Measurements from ENCODE around the gene AGAP1.

Gene AGAP1

GRCh38 chr2:235781775-235782174 lies 287.9 kb downstream of the AGAP1 start:
- DNase-seq: no peak

GRCh38 chr2:235784788-235785187 lies 290.9 kb downstream of the AGAP1 start:
- no peak for DNase-seq

- no peak for DNase-seq
These were observed 295.7 kb downstream of the AGAP1 start for GRCh38 chr2:235789552-235789951.

- DNase-seq: no peak
These were observed 299.4 kb downstream of the AGAP1 start for GRCh38 chr2:235793163-235793752.

GRCh38 chr2:235799281-235799680 lies 305.4 kb downstream of the AGAP1 start:
- DNase-seq: no peak

- DNase-seq: no peak
These were observed 308.7 kb downstream of the AGAP1 start for GRCh38 chr2:235802542-235802941.

- DNase-seq: no peak
These were observed 309.2 kb downstream of the AGAP1 start for GRCh38 chr2:235803028-235803427.

- no peak for DNase-seq
These were observed 310.8 kb downstream of the AGAP1 start for GRCh38 chr2:235804676-235805075.

- DNase-seq: no peak
These were observed 313.3 kb downstream of the AGAP1 start for GRCh38 chr2:235806986-235807750.

GRCh38 chr2:235808366-235808765 lies 314.5 kb downstream of the AGAP1 start:
- DNase-seq: no peak

- DNase-seq: no peak
These were observed 316.4 kb downstream of the AGAP1 start for GRCh38 chr2:235810252-235810651.

- no peak for DNase-seq
These were observed 317.0 kb downstream of the AGAP1 start for GRCh38 chr2:235810846-235811245.

GRCh38 chr2:235811446-235812184 lies 317.8 kb downstream of the AGAP1 start:
- no peak for DNase-seq

GRCh38 chr2:235812185-235812665 lies 318.4 kb downstream of the AGAP1 start:
- no peak for DNase-seq

GRCh38 chr2:235813398-235813797 lies 319.6 kb downstream of the AGAP1 start:
- DNase-seq: no peak

- no peak for DNase-seq
These were observed 326.7 kb downstream of the AGAP1 start for GRCh38 chr2:235820571-235820970.

- DNase-seq: no peak
These were observed 330.5 kb downstream of the AGAP1 start for GRCh38 chr2:235824331-235824730.

- DNase-seq: no peak
These were observed 332.1 kb downstream of the AGAP1 start for GRCh38 chr2:235825946-235826345.

GRCh38 chr2:235826826-235827225 lies 333.0 kb downstream of the AGAP1 start:
- no peak for DNase-seq

- DNase-seq: no peak
These were observed 333.7 kb downstream of the AGAP1 start for GRCh38 chr2:235827585-235827992.

- DNase-seq: no peak
These were observed 335.9 kb downstream of the AGAP1 start for GRCh38 chr2:235829726-235830125.

- DNase-seq: no peak
These were observed 337.9 kb downstream of the AGAP1 start for GRCh38 chr2:235831755-235832154.

- no peak for DNase-seq
These were observed 339.1 kb downstream of the AGAP1 start for GRCh38 chr2:235832941-235833340.

All from activated effector memory CD4-positive, alpha-beta T cell treated with Interleukin-2 at 50 U/mL for 16 hours (primary cell).